Measurements from ENCODE around the gene RPS5.
"Not testable (repeated sequence)": the region's sequence is repeated elsewhere in the genome, so short reads cannot be mapped to it uniquely, and the experiment has no call there.

RPS5 gene

GRCh38 chr19:58385891-58386575, 1.0 kb upstream of the RPS5 start:
- peak; percentile 63 to 66 for DNase-seq

DNA sequence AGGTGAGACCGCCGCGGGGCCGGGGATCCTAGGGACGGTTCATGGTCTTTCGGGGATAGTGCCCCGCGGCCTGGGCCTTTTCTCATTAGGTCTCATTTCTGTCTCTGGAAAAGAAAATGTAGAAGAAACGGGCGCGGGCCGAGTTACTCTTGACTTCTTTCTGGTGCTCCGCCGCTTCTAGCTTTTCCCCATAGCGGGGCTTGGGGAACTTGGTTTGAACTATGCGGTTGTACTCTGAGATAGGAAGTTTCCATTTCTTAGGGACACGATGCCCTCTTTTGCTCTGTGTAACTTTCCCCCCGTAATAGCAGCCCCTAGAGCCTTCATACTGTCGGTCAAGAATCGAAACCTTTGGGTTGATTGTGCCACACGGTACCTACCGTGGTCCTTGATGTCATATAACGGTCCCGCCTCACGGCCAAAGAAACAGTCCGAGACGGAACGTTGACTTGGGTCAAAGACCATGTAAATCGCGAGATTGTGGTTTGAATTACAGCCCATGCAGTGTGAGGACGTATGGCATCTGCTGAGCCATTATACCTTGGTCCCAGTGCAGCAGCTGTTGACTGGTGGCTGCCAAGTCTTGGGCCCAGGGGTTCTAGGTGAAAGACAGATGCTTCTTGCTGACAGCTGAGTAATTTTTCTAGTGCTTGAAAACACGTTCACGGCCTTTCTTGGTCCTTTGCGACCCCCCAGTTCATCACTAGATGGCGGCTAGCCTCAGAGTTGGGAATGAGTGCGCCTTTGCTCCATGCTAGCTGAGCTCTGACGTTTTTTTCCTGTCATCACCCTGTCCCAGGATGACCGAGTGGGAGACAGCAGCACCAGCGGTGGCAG, 487 bp downstream of the RPS5 start:
- DNase-seq, result peak in 1 of 2 experiments; percentile 34

- no peak for DNase-seq
Observed at GRCh38 chr19:58388175-58388526, 1.1 kb downstream of the RPS5 start.

- DNase-seq, result no peak
Observed at GRCh38 chr19:58392945-58393724, 6.1 kb downstream of the RPS5 start.

- no peak for DNase-seq
Observed at GRCh38 chr19:58393725-58394033, 6.6 kb downstream of the RPS5 start.

- DNase-seq, result peak; percentile 39 to 40
Observed at GRCh38 chr19:58394821-58395219, 7.8 kb downstream of the RPS5 start.

- peak in 1 of 2 experiments; percentile 63 for DNase-seq
Observed at GRCh38 chr19:58395220-58395978, 8.3 kb downstream of the RPS5 start, which contains the start of gene RNF225. Gene RNF225, plus strand, starts transcription at chr19:58395656. Its CDS starts 434 bp downstream, at chr19:58396090.

DNA sequence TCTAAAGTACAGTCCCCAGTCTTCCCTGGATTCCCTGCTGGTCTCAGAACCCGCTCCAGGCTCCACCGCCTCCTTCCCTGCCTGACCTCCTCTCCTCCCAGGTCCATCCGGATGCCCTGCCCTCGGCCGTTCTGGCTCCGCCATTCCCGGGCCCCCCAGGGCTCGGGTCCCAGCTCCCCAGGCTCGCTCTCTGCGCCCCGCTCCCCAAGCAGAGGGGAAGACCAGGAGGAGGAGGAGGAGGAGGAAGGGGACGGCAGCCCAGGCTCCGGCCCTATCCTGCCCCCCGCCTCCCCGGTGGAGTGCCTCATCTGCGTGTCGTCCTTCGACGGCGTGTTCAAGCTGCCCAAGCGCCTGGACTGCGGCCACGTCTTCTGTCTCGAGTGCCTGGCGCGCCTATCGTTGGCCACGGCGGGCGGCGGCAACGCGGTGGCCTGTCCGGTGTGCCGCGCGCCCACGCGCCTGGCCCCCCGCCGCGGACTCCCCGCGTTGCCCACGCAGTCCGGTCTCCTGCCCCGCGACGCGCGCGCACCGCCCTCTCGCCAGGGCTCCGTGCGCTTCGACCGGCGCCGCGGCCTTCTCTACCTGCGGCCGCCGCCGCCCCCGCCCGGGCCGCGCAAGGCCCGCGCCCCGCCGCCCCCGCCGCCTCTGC, 9.0 kb downstream of the RPS5 start:
- peak in 1 of 2 experiments; percentile 67 for DNase-seq

GRCh38 chr19:58396691-58397532, 9.8 kb downstream of the RPS5 start:
- peak; percentile 37 to 47 for DNase-seq

- DNase-seq, result no peak
Observed at GRCh38 chr19:58397533-58398037, 10.5 kb downstream of the RPS5 start.

- DNase-seq, result no peak
Observed at GRCh38 chr19:58398087-58398486, 11.0 kb downstream of the RPS5 start.

GRCh38 chr19:58398545-58398944, 11.5 kb downstream of the RPS5 start:
- no peak for DNase-seq

DNA sequence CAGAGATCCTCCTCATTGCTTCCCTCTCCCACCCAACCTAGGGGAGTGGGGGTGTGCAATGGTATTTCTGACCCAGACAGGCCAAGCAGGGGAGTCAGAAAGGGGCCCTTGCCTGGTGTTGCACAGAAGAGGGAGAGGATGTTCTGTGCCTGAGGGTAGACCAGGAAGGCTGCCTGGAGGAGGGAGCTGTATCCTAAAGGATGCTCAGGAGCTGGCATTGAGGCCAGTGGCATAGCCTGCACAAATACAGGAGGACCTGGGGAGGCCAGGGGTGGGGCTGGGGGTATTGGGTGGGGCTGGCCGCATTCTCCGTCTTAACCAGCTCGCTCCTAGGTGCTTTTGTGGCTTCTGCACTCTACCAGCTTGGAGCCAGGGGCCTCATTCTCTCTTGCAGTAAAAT, 12.8 kb downstream of the RPS5 start:
- no peak for DNase-seq

DNA sequence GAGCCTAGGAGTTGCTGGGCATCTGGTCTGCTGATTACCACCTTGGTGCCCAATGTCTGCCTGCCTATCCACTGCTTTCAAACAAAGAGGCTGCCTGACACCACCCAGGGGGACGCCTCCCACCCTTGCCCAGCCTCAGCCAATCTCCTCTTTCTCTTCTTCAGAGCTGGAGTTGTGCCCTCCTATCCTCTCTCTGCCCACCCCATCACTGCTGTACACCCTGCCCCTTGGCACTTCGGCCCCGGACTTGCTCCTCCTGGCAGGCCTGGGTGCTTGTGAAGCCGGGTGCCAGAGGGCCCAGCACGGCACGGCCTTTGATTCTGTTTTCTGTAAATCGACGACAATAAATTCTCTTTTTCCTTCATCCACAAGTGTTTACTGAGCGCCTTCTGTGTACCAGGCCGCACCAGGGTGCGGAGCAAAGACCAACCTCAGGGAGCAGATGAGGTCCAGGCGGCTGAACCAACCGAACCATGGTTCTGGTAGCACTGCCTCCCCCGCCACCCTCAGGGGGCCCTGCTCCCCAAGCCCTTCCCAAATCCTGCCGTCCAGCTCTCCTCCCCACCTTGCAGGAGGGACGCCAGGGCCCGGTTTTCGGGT, 13.3 kb downstream of the RPS5 start:
- no peak for DNase-seq

GRCh38 chr19:58400916-58401839, 14.1 kb downstream of the RPS5 start:
- DNase-seq, result peak; percentile 98 to 99

DNA sequence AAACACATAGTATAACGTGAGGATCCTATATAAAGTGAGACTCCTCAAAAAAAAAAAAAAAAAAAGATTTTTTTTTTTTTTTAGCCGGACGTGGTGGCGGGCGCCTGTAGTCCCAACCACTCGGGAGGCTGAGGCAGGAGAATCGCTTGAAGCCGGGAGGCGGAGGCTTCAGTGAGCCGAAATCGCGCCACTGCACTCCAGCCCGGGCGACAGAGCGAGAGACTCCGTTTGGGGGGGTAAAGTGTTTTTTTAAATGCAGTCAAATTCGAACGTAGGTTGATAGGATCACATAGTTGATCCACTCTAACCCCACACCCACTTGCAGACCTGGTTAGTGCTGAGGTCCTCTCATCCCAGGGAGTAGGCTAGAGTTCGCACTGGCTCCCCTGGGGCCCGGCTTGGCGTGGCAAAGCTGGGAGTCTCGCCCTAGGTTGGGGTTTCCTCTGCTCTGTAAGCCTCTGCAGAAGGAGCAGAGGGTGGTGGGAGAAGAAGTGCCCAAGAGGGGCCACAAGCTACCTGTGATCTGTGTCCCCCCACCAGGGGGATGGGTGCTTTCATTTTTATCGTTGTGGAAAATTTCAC, 14.9 kb downstream of the RPS5 start:
- DNase-seq, result no peak

DNA sequence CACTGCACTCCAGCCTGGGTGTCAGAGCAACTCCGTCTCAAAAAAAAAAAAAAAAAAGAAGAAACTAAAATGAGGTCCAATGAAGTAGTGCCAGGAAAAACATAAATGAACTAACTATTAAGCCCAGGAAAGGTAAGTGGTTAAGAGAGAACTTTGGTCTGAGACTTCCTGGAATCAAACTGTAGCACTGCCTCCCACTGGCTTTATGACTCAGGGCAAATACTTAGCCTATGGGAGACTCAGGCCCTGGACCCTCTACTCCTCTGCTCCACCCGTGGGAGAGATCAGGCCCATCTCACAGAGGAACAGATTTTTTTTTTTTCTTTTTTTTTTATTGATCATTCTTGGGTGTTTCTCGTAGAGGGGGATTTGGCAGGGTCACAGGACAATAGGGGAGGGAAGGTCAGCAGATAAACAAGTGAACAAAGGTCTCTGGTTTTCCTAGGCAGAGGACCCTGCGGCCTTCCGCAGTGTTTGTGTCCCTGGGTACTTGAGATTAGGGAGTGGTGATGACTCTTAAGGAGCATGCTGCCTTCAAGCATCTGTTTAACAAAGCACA, 16.9 kb downstream of the RPS5 start:
- not testable (repeated sequence) for DNase-seq

DNA sequence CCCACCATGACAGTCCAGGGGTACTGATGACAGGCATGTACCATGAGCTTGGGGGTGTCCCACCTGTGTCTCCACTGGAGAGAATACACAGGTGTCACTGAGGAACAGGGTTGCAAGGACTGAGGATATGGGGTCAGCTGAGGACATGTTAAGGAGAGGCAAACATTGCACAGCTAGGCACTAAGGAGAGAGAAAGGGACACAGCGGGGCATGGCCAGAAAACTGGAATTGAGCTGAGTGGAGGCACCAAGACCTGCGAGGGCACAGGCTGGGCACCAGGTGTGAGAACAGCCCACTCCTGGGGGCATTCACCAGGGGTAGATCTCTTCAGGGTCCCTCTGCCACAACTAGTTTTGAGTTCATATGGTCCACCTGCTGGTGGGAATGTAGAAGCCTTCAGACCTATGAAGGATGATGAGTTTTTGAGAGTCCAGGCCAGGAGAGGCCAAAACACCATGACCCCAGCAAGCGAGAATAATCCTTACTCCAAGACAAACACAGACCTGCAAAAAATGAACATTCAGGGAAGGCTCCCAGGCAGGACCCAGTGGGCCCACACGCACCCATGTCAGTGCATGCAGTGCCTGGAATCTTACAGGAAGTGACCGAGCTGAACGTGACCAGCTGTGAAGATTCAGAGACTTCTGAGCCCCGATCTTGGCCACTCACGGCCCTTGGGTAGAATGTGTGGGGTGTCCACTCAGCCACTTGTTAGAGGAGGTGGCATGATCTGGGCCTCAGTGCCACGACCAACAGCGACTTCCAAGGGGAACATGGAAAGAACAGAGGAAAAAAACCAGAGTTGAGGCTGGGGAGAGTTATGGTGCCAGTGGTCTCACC, 20.0 kb downstream of the RPS5 start:
- no peak for DNase-seq

Data from activated T-cell treated with anti-CD3 and anti-CD28 coated beads, Interleukin-2, amount 50 U/mL, for 48 hours (primary cell).